Hypothalamus (tissue), 51 donors: ENCODE measurements around the gene YBEY.

Experiments used
- DNase-seq, 51 donors: peaks; one replicate each; lab custom pipeline; 2025; lab: John Stamatoyannopoulos, UW

YBEY gene

GRCh38 chr21:46264046-46264689, 22.0 kb upstream of the YBEY start:
- no peak for DNase-seq

GRCh38 chr21:46264690-46265144, 21.4 kb upstream of the YBEY start:
- DNase-seq: no peak

- peak in 1 of 51 donors; percentile 17 for DNase-seq
Measured at GRCh38 chr21:46265736-46266525, 20.2 kb upstream of the YBEY start.

- no peak for DNase-seq
Measured at GRCh38 chr21:46266946-46267345, 19.2 kb upstream of the YBEY start.

- no peak for DNase-seq
Measured at GRCh38 chr21:46268371-46268770, 17.8 kb upstream of the YBEY start.

- no peak for DNase-seq
Measured at GRCh38 chr21:46269466-46269865, 16.7 kb upstream of the YBEY start.

- no peak for DNase-seq
Measured at GRCh38 chr21:46273341-46273740, 12.8 kb upstream of the YBEY start.

- DNase-seq: no peak
Measured at GRCh38 chr21:46274797-46275390, 11.2 kb upstream of the YBEY start.

GRCh38 chr21:46284077-46284644, 2.0 kb upstream of the YBEY start:
- no peak for DNase-seq

GRCh38 chr21:46284733-46285132, 1.4 kb upstream of the YBEY start:
- no peak for DNase-seq

- DNase-seq: no peak
Measured at GRCh38 chr21:46285206-46285661, 908 bp upstream of the YBEY start, which contains the start of gene MCM3AP. TSS of gene MCM3AP (minus strand) at chr21:46285611. CDS start at chr21:46285286, 325 bp downstream.

- no peak for DNase-seq
Measured at GRCh38 chr21:46286648-46287002, 483 bp downstream of the YBEY start.

GRCh38 chr21:46287541-46287940, 1.4 kb downstream of the YBEY start:
- DNase-seq: no peak

- DNase-seq: no peak
Measured at GRCh38 chr21:46289655-46290179, 3.6 kb downstream of the YBEY start.

- DNase-seq: no peak
Measured at GRCh38 chr21:46291561-46291960, 5.4 kb downstream of the YBEY start.

GRCh38 chr21:46294647-46295176, 8.6 kb downstream of the YBEY start:
- DNase-seq: no peak

GRCh38 chr21:46295177-46295770, 9.1 kb downstream of the YBEY start:
- DNase-seq: no peak

- DNase-seq: peak in 5 of 51 donors; percentile 1 to 41 (median 20)
Measured at GRCh38 chr21:46295996-46296752, 10.0 kb downstream of the YBEY start.
